Stomach (tissue), 9 donors: ENCODE data around the gene OTOGL. TPM values are rescaled to one million over a fixed set of nuclear protein-coding genes. Genes with fewer than 3 reads are reported as not detected.
"Not testable (repeated sequence)": the region's sequence is repeated elsewhere in the genome, so short reads cannot be mapped to it uniquely, and the experiment has no call there.

ENCODE experiments used
- DNase-seq, 2 donors: peaks; one replicate each; pipeline versions ENCODE4 v3.0.0 to v3.0.0-alpha.2; 2013 to 2019
- H3K27ac ChIP-seq, 5 donors: fragments of 200-600 bp in 4 of 5; sonication (generic) in 4 of 5; one replicate each; pipeline ENCODE4 v1.5.1; 2013 to 2019; ENCODE audit warnings: mild to moderate bottlenecking in 1 of 5, moderate library complexity in 1 of 5
- H3K27me3 ChIP-seq, 3 donors: fragments of 200-600 bp; sonication (generic); one replicate each; pipeline ENCODE4 v1.5.1; 2017 to 2019; ENCODE audit warnings: mixed run types in 1 of 3
- H3K36me3 ChIP-seq, 4 donors: fragments of 200-600 bp; sonication (generic); 1 replicate in 3 of 4; 2 replicates in 1 of 4; pipeline ENCODE4 v1.5.1; 2016 to 2019
- H3K4me1 ChIP-seq, 4 donors: fragments of 200-600 bp; sonication (generic); one replicate each; pipeline ENCODE4 v1.5.1; 2016 to 2019
- H3K4me3 ChIP-seq, 4 donors: fragments of 200-600 bp; sonication (generic) in 3 of 4; one replicate each; pipeline ENCODE4 v1.5.1; 2016 to 2019; ENCODE audit warnings: mild to moderate bottlenecking in 1 of 4
- H3K9me3 ChIP-seq, 4 donors: fragments of 200-600 bp; sonication (generic); one replicate each; pipeline ENCODE4 v1.5.1; 2016 to 2019
- CTCF ChIP-seq, 7 experiments: fragments of 450-650 bp in 4 of 7; fragments of 200-600 bp in 3 of 7; sonication (generic) in 3 of 7; IDR thresholded peaks; one replicate each; pipeline ENCODE4 v1.5.1; 2016 to 2019; ENCODE audit warnings: antibody characterized with exemption in 7 of 7, control low read depth in 2 of 7, mild to moderate bottlenecking in 1 of 7
- EP300 ChIP-seq: sonication (generic); formaldehyde crosslinking; IDR thresholded peaks from one replicate; pipeline ENCODE4 v1.6.1; 2017; ENCODE audit warnings: antibody characterized with exemption
- POLR2A ChIP-seq, 4 donors: fragments of 450-650 bp; IDR thresholded peaks; one replicate each; pipeline ENCODE4 v1.6.1; 2016; ENCODE audit warnings: antibody characterized with exemption in 4 of 4, control low read depth in 2 of 4, mild to moderate bottlenecking in 1 of 4, moderate library complexity in 1 of 4
- POLR2AphosphoS5 ChIP-seq, 3 donors: sonication (generic); formaldehyde crosslinking; IDR thresholded peaks; one replicate each; pipeline ENCODE4 v1.6.1; 2016; ENCODE audit warnings: antibody characterized with exemption in 3 of 3
- WGBS, 5 donors: extraction: QIAGEN DNeasy Blood & Tissue Kit in 3 of 5; methylation state at CpG; one replicate each; pipeline versions ENCODE4 v1.1.5 to v1.1.7; 2013 to 2018; 5-methylcytosine and 5-hydroxymethylcytosine counted together
- intact Hi-C: fragments of 100-400 bp; cut with DNase I; formaldehyde crosslinking; loops from one replicate; pipeline ENCODE4 v1.15.1; 2023; ENCODE audit warnings: low total_unique reads
- polyA plus RNA-seq, 3 donors: library from polyadenylated mRNA; stranded (reverse); fragments of 200-250 nt; gene quantifications; one replicate each; pipeline ENCODE4 v1.2.3, GENCODE V29; 2013
- total RNA-seq, 5 donors: library from RNA; depleted of rRNA; stranded (reverse); fragments of >200 nt; gene quantifications; one replicate each; pipeline versions ENCODE4 v1.1.0 to v1.2.3, GENCODE V29; 2014 to 2016
- donor health status: healthy with polysubstance abuse.
- donor health status: Bipolar disorder and iron deficiency.
- donor health status: healthy.

Gene OTOGL
- total and polyA plus RNA-seq, 8 donors: 0.58 to 1.7 (median 0.99) TPM; not detected in 4

DNA sequence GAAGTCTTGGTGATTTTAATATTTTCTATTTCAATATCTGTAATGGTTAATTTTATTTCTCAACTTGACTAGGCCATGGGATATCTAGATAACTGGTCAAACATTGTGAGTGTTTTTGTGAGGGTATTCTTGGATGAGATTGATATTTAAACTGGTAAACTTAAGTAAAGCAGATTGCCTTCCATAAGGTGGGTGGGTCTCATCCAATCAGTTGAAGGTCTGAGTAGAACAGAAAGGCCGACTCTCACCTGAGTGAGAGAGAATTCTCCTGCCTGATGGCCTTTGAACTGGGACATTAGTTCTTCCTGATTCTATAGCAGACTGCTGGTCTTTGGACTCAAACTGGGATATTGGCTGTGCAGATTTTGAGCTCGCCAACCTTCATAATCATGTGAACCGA lies 36.3 kb downstream of the OTOGL start:
- Histone ChIP-seq H3K4me3 (no peak overlapping the region), H3K27me3 (no peaks in the 10 kb centered on the region), H3K9me3 (no peaks in the 10 kb centered on the region), H3K36me3 (no peaks in the 10 kb centered on the region), H3K27ac (no peak overlapping the region), H3K4me1 (no peaks in the 10 kb centered on the region)
- no peak for DNase-seq
- intact Hi-C loops: no loop called here
- WGBS, 5 donors: 90 to 100% (median 94%) methylated on average over 3 of the region's 3 CpGs
- TF ChIP-seq EP300: no peak
- TF ChIP-seq CTCF (IDR thresholded peaks at IDR 0.05): no peak
- no peak for TF ChIP-seq POLR2AphosphoS5 (IDR thresholded peaks at IDR 0.05)

DNA sequence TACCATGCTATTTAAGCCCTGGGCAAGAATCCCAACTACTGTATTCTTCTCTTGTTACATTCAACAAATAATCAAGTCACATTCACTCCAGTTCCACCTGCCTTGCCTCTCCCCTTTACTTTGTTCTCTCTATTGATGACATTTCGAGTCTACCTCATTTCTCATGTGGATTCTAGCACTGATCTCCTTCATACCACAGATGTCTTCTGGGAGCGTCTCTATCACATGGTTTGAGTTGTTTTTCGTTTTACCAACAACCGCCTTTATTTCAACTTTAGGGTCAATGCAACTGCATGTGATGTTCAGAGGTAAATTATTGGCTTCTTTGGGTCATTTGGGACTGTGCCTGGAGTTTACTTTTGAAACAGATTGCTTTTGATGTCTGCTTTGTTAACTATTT lies 40.7 kb downstream of the OTOGL start:
- Histone ChIP-seq H3K9me3 (no peaks in the 10 kb centered on the region), H3K27ac (no peak overlapping the region), H3K27me3 (no peaks in the 10 kb centered on the region), H3K4me3 (no peak overlapping the region), H3K36me3 (no peaks in the 10 kb centered on the region), H3K4me1 (no peaks in the 10 kb centered on the region)
- TF ChIP-seq EP300: no peak
- TF ChIP-seq POLR2AphosphoS5 (IDR thresholded peaks at IDR 0.05): no peak
- DNase-seq: no peak
- intact Hi-C loops: no loop called here
- WGBS, 5 donors: 73 to 89% (median 85%) methylated on average over 4 of the region's 4 CpGs

DNA sequence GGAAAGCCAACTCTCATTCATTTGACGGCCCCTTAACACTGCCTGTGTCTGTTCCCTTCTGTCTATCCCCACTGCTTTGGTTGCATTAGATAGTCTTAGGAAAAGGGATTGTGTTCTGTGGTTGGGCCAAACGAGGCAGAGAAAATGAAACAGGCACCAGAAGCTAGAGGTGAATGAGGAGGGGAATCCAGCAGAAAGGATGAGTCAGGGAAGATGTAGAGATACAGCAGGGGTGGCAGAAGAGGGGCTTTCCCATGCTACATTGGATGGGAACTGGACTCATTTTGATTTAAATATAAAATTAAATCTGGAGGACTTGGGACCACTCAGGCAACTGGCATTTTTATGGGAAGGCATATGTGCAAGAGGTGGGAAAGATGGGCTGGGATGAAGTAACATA lies 43.3 kb downstream of the OTOGL start:
- H3K36me3 ChIP-seq: no peaks in the 10 kb centered on the region
- H3K27ac ChIP-seq: no peak overlapping the region
- H3K4me1 ChIP-seq: no peaks in the 10 kb centered on the region
- DNase-seq: no peak
- WGBS, 5 donors: 57 to 71% (median 62%) methylated on average over 2 of the region's 2 CpGs
- TF ChIP-seq POLR2A (IDR thresholded peaks at IDR 0.05) (no peak), POLR2AphosphoS5 (IDR thresholded peaks at IDR 0.05) (no peak), EP300 (no peak), CTCF (IDR thresholded peaks at IDR 0.05) (no peak)
- H3K9me3 ChIP-seq: no peaks in the 10 kb centered on the region
- intact Hi-C loops: no loop called here
- no peak overlapping the region for H3K4me3 ChIP-seq
- no peaks in the 10 kb centered on the region for H3K27me3 ChIP-seq

- H3K27ac ChIP-seq: no peak overlapping the region
- DNase-seq: no peak
- TF ChIP-seq POLR2A (IDR thresholded peaks at IDR 0.05): no peak
- TF ChIP-seq POLR2AphosphoS5 (IDR thresholded peaks at IDR 0.05): no peak
- TF ChIP-seq CTCF (IDR thresholded peaks at IDR 0.05): no peak
- no peak for TF ChIP-seq EP300
- no peaks in the 10 kb centered on the region for H3K36me3 ChIP-seq
- H3K27me3 ChIP-seq: no peaks in the 10 kb centered on the region
- no peak overlapping the region for H3K4me3 ChIP-seq
- 70 to 77% (median 76%) methylated on average over 4 of the region's 4 CpGs for WGBS, 5 donors
- intact Hi-C loops: no loop called here
- no peaks in the 10 kb centered on the region for H3K4me1 ChIP-seq
- H3K9me3 ChIP-seq: no peaks in the 10 kb centered on the region
Measured at GRCh38 chr12:80143537-80143936, 44.2 kb downstream of the OTOGL start.

DNA sequence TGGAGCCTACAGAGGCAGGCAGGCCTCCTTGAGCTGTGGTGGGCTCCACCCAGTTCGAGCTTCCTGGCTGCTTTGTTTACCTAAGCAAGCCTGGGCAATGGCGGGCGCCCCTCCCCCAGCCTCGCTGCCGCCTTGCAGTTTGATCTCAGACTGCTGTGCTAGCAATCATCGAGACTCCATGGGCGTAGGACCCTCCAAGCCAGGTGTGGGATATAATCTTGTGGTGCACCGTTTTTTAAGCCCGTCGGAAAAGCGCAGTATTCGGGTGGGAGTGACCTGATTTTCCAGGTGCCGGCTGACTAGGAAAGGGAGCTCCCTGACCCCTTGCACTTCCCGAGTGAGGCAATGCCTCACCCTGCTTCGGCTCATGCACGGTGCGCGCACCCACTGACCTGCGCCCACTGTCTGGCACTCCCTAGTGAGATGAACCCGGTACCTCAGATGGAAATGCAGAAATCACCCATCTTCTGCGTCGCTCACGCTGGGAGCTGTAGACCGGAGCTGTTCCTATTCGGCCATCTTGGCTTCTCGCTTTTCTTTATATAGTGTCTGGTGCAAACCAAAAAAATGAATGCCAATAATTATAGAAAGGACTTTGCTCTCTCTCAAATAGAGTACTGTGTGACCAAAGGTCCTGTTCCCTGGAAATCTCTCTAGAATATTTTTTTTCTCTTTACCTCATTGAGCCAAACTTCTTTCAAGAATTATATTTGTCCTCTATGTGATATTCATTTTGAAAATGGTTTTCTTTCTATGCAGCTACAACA lies 50.4 kb downstream of the OTOGL start:
- H3K27me3 ChIP-seq, H3K27ac ChIP-seq, H3K9me3 ChIP-seq, H3K4me3 ChIP-seq, H3K4me1 ChIP-seq, H3K36me3 ChIP-seq, DNase-seq, intact Hi-C loops: not testable (repeated sequence)
- 82 to 96% (median 88%) methylated on average over 14 to 21 of the region's 26 CpGs for WGBS, 5 donors
